ENCODE measurements around the gene CRMP1. TPM values are rescaled to one million over a fixed set of nuclear protein-coding genes. Genes with fewer than 3 reads are reported as not detected.

CRMP1 gene
- total RNA-seq, 6 donors from 2014 or later: 0.89 to 5.7 (median 2.0) TPM

DNA sequence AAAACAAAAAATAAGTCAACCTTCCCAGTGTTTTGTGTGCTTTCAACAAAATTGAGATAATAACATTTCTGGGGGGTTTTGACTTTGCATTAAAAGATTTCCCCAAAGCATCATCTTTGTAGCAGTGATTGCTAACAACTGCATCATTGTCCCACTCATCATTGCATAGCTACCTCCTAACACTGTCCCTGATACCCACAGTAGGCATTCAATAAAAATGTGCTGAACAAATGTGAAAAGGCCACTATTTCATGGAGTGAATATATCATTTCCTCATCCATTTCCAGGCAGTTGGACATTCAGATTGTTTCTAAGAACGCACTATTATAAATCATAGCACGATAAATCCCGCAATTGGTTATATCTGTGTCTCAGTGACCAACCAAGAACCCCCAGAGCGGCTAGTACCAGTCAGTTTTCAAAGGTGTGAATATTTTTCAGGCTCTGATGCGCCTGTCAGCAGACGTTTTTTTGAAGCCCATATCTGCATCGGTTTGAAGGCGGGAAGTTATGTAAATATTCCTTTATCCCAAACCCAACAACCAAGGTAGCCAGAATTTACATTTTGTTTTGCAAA, 36.0 kb upstream of the CRMP1 start:
- Histone ChIP-seq H3K4me3 (no peak overlapping the region), H3K36me3 (no peaks in the 10 kb centered on the region), H3K27me3 (no peaks in the 10 kb centered on the region), H3K9me3 (no peaks in the 10 kb centered on the region), H3K4me1 (no peaks in the 10 kb centered on the region), H3K27ac (no peak overlapping the region)
- ATAC-seq (ENCODE audit: low FRiP score in 2 of 2) (no peak), DNase-seq (no peak)
- WGBS, 2 donors: 67 to 74% methylated on average over 8 of the region's 8 CpGs
- TF ChIP-seq POLR2A (IDR thresholded peaks at IDR 0.05) (no peak), CTCF (IDR thresholded peaks at IDR 0.05) (no peak), POLR2AphosphoS5 (IDR thresholded peaks at IDR 0.05) (no peak), EP300 (IDR thresholded peaks at IDR 0.05) (no peak)

DNA sequence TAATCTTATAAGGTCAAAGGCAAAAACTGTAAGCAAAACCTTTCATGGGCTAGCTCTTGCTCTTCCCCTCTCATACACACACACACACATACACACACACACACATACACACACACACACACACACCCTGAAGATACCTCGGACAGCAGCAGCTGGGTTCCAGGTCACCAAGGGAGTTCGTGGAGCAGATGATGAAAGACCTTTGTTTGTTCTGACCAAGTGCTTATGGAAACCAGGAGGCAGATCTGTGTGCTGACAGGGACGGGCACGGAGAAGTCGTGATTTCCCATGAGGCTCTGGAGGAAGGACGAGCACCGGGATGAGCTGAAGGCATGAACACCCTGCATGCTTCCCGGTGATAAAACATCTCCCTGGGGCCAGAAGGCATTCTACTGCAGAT, 35.4 kb upstream of the CRMP1 start:
- Histone ChIP-seq H3K9me3 (no peaks in the 10 kb centered on the region), H3K4me3 (no peak overlapping the region), H3K4me1 (no peaks in the 10 kb centered on the region), H3K27me3 (no peaks in the 10 kb centered on the region), H3K27ac (no peak overlapping the region), H3K36me3 (no peaks in the 10 kb centered on the region)
- WGBS, 2 donors: 75% methylated on average over 8 of the region's 8 CpGs
- DNase-seq (no peak), ATAC-seq (ENCODE audit: low FRiP score in 2 of 2) (no peak)
- TF ChIP-seq POLR2A (IDR thresholded peaks at IDR 0.05) (no peak), CTCF (IDR thresholded peaks at IDR 0.05) (no peak), EP300 (IDR thresholded peaks at IDR 0.05) (no peak), POLR2AphosphoS5 (IDR thresholded peaks at IDR 0.05) (no peak)

DNA sequence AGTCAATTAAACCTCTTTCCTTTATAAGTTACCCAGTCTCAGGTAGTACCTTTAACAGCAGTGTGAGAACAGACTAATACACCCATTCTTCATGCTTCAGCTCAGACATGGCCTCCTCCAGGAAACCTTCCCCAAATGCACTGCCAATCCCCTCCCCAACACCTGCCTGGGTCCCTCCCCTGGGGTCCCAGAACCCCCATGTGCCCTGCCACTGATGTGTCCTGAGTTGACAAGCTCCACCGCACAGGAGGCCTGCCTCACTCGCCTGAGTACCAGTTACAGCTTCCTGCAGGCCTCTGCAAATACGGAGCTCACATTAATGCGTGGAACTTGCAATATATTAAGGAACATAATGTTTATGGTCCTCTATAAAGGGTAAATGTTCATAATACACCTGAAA, 34.9 kb upstream of the CRMP1 start:
- Histone ChIP-seq H3K9me3 (no peaks in the 10 kb centered on the region), H3K4me3 (no peak overlapping the region), H3K36me3 (no peaks in the 10 kb centered on the region), H3K27ac (no peak overlapping the region), H3K27me3 (no peaks in the 10 kb centered on the region), H3K4me1 (no peaks in the 10 kb centered on the region)
- TF ChIP-seq POLR2AphosphoS5 (IDR thresholded peaks at IDR 0.05): no peak
- no peak for TF ChIP-seq CTCF (IDR thresholded peaks at IDR 0.05)
- no peak for TF ChIP-seq POLR2A (IDR thresholded peaks at IDR 0.05)
- TF ChIP-seq EP300 (IDR thresholded peaks at IDR 0.05): no peak
- DNase-seq (no peak), ATAC-seq (ENCODE audit: low FRiP score in 2 of 2) (no peak)
- 81 to 93% methylated on average over 4 of the region's 4 CpGs for WGBS, 2 donors

GRCh38 chr4:5927116-5927515, 34.2 kb upstream of the CRMP1 start:
- TF ChIP-seq CTCF (IDR thresholded peaks at IDR 0.05) (no peak), POLR2A (IDR thresholded peaks at IDR 0.05) (no peak), POLR2AphosphoS5 (IDR thresholded peaks at IDR 0.05) (no peak), EP300 (IDR thresholded peaks at IDR 0.05) (no peak)
- no peak for ATAC-seq (ENCODE audit: low FRiP score in 2 of 2)
- H3K4me3 ChIP-seq: no peak overlapping the region

DNA sequence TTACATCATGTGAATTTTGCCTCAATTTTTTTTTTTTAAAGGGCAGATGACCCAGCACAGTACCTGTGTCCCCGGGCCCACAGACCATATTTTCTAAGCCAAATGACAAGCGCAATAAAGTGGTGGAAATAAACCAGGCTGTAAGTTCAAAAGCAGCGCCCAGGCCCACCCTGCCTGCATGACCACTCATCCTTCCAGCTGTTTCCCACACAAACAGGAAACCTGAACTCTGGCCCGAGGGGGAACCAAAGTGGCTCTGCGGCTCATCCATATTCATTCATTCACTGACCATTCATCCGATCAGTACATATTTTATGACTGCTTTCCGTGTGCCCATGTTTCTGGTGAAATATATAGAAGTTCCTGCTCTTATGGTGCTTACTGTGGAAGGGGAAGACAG, 33.7 kb upstream of the CRMP1 start:
- DNase-seq: no peak
- H3K27ac ChIP-seq: no peak overlapping the region

More at GRCh38 chr4:5927116-5927515, 34.2 kb upstream of the CRMP1 start:
- Histone ChIP-seq H3K27me3 (no peaks in the 10 kb centered on the region), H3K36me3 (no peaks in the 10 kb centered on the region), H3K4me1 (no peaks in the 10 kb centered on the region), H3K27ac (no peak overlapping the region), H3K9me3 (no peaks in the 10 kb centered on the region)
- WGBS, 2 donors: 83 to 93% methylated on average over 3 of the region's 3 CpGs
- no peak for DNase-seq

More for the DNA sequence above, 33.7 kb upstream of the CRMP1 start:
- TF ChIP-seq CTCF (IDR thresholded peaks at IDR 0.05) (no peak), EP300 (IDR thresholded peaks at IDR 0.05) (no peak), POLR2AphosphoS5 (IDR thresholded peaks at IDR 0.05) (no peak), POLR2A (IDR thresholded peaks at IDR 0.05) (no peak)
- Histone ChIP-seq H3K4me1 (no peaks in the 10 kb centered on the region), H3K27me3 (no peaks in the 10 kb centered on the region), H3K36me3 (no peaks in the 10 kb centered on the region), H3K4me3 (no peak overlapping the region), H3K9me3 (no peaks in the 10 kb centered on the region)
- WGBS, 2 donors: 52 to 58% methylated on average over 7 of the region's 7 CpGs
- no peak for ATAC-seq (ENCODE audit: low FRiP score in 2 of 2)

Data from upper lobe of left lung (tissue), 6 donors.